IPS DF 6.9 (cell line): Measurements from ENCODE around the gene EGLN3.

Experiments used
- DNase-seq: peaks from one replicate; pipeline ENCODE4 v3.0.0-alpha.2; 2013; ENCODE audit warnings: low read depth, low spot score
- H3K27ac ChIP-seq: one replicate; pipeline ENCODE4 v1.5.1; 2013; ENCODE audit warnings: low read length, control low read depth
- H3K27me3 ChIP-seq: 2 replicates; pipeline ENCODE4 v1.6.1; 2013; ENCODE audit warnings: mild to moderate bottlenecking, low read length; ENCODE audit not compliant: control insufficient read depth, insufficient read depth
- H3K36me3 ChIP-seq: 2 replicates; pipeline ENCODE4 v1.6.1; 2013; ENCODE audit warnings: low read length; ENCODE audit not compliant: control insufficient read depth, insufficient read depth
- H3K4me1 ChIP-seq: 2 replicates; pipeline ENCODE4 v1.6.1; 2013; ENCODE audit warnings: low read length; ENCODE audit not compliant: control insufficient read depth, insufficient read depth
- H3K4me3 ChIP-seq: 2 replicates; pipeline ENCODE4 v1.5.1; 2013; ENCODE audit warnings: mild to moderate bottlenecking, low read length
- H3K9me3 ChIP-seq: 2 replicates; pipeline ENCODE4 v1.6.1; 2013; ENCODE audit warnings: low read length, inconsistent platforms; ENCODE audit not compliant: control insufficient read depth, insufficient read depth
- WGBS: extraction: QIAGEN DNeasy Blood & Tissue Kit; methylation state at CpG from one replicate; pipeline ENCODE4 v1.1.7; 2013; ENCODE audit warnings: mixed read lengths, missing lambda C conversion rate; ENCODE audit not compliant: insufficient read length, insufficient coverage; 5-methylcytosine and 5-hydroxymethylcytosine counted together

EGLN3 gene

GRCh38 chr14:33916663-33917565 is 34.0 kb downstream of the EGLN3 start:
- H3K4me1 ChIP-seq = peaks cover 3% of the 10 kb centered on the region
- H3K27me3 ChIP-seq = no peaks in the 10 kb centered on the region
- no peak overlapping the region for H3K27ac ChIP-seq
- WGBS = no CpG with 5 or more reads among the region's 5 CpGs
- H3K36me3 ChIP-seq = no peaks in the 10 kb centered on the region
- no peak overlapping the region for H3K4me3 ChIP-seq
- DNase-seq = no peak
- no peaks in the 10 kb centered on the region for H3K9me3 ChIP-seq

- Histone ChIP-seq H3K27ac (no peak overlapping the region), H3K36me3 (no peaks in the 10 kb centered on the region), H3K4me3 (no peak overlapping the region), H3K27me3 (no peaks in the 10 kb centered on the region), H3K9me3 (no peaks in the 10 kb centered on the region), H3K4me1 (peaks cover 3% of the 10 kb centered on the region)
- WGBS = no CpG with 5 or more reads among the region's 7 CpGs
- no peak for DNase-seq
Measured at GRCh38 chr14:33915682-33916081, 35.2 kb downstream of the EGLN3 start.

- DNase-seq = no peak
- H3K4me1 ChIP-seq = peaks cover 3% of the 10 kb centered on the region
- no peaks in the 10 kb centered on the region for H3K36me3 ChIP-seq
- no peak overlapping the region for H3K27ac ChIP-seq
- no peaks in the 10 kb centered on the region for H3K27me3 ChIP-seq
- H3K4me3 ChIP-seq = no peak overlapping the region
- no peaks in the 10 kb centered on the region for H3K9me3 ChIP-seq
- WGBS = no CpG with 5 or more reads among the region's 5 CpGs
Measured at GRCh38 chr14:33914676-33915516, 36.0 kb downstream of the EGLN3 start.

GRCh38 chr14:33911046-33911445 is 39.8 kb downstream of the EGLN3 start:
- no CpG with 5 or more reads among the region's 6 CpGs for WGBS
- no peaks in the 10 kb centered on the region for H3K27me3 ChIP-seq

GRCh38 chr14:33910435-33910834 is 40.4 kb downstream of the EGLN3 start:
- Histone ChIP-seq H3K4me1 (no peaks in the 10 kb centered on the region), H3K4me3 (no peak overlapping the region), H3K27me3 (no peaks in the 10 kb centered on the region), H3K36me3 (no peaks in the 10 kb centered on the region), H3K27ac (no peak overlapping the region), H3K9me3 (no peaks in the 10 kb centered on the region)
- DNase-seq = no peak
- no CpG with 5 or more reads among the region's 8 CpGs for WGBS

More at GRCh38 chr14:33911046-33911445, 39.8 kb downstream of the EGLN3 start:
- H3K36me3 ChIP-seq = no peaks in the 10 kb centered on the region
- H3K27ac ChIP-seq = no peak overlapping the region
- no peak overlapping the region for H3K4me3 ChIP-seq
- no peaks in the 10 kb centered on the region for H3K4me1 ChIP-seq
- no peak for DNase-seq
- no peaks in the 10 kb centered on the region for H3K9me3 ChIP-seq

GRCh38 chr14:33909380-33910084 is 41.3 kb downstream of the EGLN3 start:
- H3K4me1 ChIP-seq = no peaks in the 10 kb centered on the region
- H3K27ac ChIP-seq = no peak overlapping the region
- no peak for DNase-seq
- no peaks in the 10 kb centered on the region for H3K36me3 ChIP-seq
- H3K27me3 ChIP-seq = no peaks in the 10 kb centered on the region
- no CpG with 5 or more reads among the region's 6 CpGs for WGBS
- no peaks in the 10 kb centered on the region for H3K9me3 ChIP-seq
- H3K4me3 ChIP-seq = no peak overlapping the region

- Histone ChIP-seq H3K27ac (no peak overlapping the region), H3K9me3 (no peaks in the 10 kb centered on the region), H3K36me3 (no peaks in the 10 kb centered on the region), H3K4me1 (no peaks in the 10 kb centered on the region), H3K4me3 (no peak overlapping the region), H3K27me3 (no peaks in the 10 kb centered on the region)
- no peak for DNase-seq
- WGBS = no CpG with 5 or more reads among the region's 13 CpGs
Measured at GRCh38 chr14:33908540-33909223, 42.2 kb downstream of the EGLN3 start.

GRCh38 chr14:33906968-33907367 is 43.9 kb downstream of the EGLN3 start:
- H3K4me1 ChIP-seq = no peaks in the 10 kb centered on the region

GRCh38 chr14:33904609-33905008 is 46.3 kb downstream of the EGLN3 start:
- no peak overlapping the region for H3K4me3 ChIP-seq

More at GRCh38 chr14:33906968-33907367, 43.9 kb downstream of the EGLN3 start:
- Histone ChIP-seq H3K4me3 (no peak overlapping the region), H3K27me3 (no peaks in the 10 kb centered on the region), H3K9me3 (no peaks in the 10 kb centered on the region), H3K27ac (no peak overlapping the region), H3K36me3 (no peaks in the 10 kb centered on the region)
- DNase-seq = no peak
- WGBS = no CpG with 5 or more reads among the region's 2 CpGs

GRCh38 chr14:33903369-33903768 is 47.5 kb downstream of the EGLN3 start:
- no CpG with 5 or more reads among the region's 2 CpGs for WGBS
- no peak for DNase-seq
- no peaks in the 10 kb centered on the region for H3K4me1 ChIP-seq
- H3K9me3 ChIP-seq = no peaks in the 10 kb centered on the region
- no peaks in the 10 kb centered on the region for H3K27me3 ChIP-seq
- no peak overlapping the region for H3K27ac ChIP-seq
- no peaks in the 10 kb centered on the region for H3K36me3 ChIP-seq
- H3K4me3 ChIP-seq = no peak overlapping the region

More at GRCh38 chr14:33904609-33905008, 46.3 kb downstream of the EGLN3 start:
- Histone ChIP-seq H3K27me3 (no peaks in the 10 kb centered on the region), H3K9me3 (no peaks in the 10 kb centered on the region), H3K36me3 (no peaks in the 10 kb centered on the region), H3K4me1 (no peaks in the 10 kb centered on the region), H3K27ac (no peak overlapping the region)
- 100% methylated on average over 3 of the region's 5 CpGs for WGBS
- DNase-seq = no peak
